ENCODE data around the gene CLINT1. TPM values are rescaled to one million over a fixed set of nuclear protein-coding genes. Genes with fewer than 3 reads are reported as not detected.

CLINT1 gene
- total RNA-seq, 4 donors from 2014 or later, result 69.1 to 103 (median 88.6) TPM

DNA sequence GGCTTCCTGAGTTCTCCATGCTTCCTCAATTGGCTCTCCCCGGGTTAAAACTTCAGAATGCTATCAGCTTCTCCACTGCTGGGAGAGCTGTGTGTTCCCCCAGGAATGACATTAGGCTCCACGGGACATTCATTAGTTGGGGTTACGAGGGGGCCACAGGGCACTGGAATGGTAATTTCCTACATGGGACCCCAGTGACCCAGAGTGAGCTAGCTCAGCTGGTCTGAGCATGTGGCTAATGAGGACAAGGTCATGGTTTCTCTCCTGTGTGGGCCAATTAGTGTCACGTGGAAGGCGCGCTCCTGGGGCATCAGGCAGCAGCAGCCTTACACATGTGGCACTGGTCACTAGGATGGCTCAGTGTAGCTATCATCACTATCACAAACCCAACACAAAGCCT, 94.4 kb downstream of the CLINT1 start:
- WGBS, 2 donors (ENCODE audit: low coverage in 1 of 2), result 94 to 100% methylated on average over 3 to 4 of the region's 6 CpGs

DNA sequence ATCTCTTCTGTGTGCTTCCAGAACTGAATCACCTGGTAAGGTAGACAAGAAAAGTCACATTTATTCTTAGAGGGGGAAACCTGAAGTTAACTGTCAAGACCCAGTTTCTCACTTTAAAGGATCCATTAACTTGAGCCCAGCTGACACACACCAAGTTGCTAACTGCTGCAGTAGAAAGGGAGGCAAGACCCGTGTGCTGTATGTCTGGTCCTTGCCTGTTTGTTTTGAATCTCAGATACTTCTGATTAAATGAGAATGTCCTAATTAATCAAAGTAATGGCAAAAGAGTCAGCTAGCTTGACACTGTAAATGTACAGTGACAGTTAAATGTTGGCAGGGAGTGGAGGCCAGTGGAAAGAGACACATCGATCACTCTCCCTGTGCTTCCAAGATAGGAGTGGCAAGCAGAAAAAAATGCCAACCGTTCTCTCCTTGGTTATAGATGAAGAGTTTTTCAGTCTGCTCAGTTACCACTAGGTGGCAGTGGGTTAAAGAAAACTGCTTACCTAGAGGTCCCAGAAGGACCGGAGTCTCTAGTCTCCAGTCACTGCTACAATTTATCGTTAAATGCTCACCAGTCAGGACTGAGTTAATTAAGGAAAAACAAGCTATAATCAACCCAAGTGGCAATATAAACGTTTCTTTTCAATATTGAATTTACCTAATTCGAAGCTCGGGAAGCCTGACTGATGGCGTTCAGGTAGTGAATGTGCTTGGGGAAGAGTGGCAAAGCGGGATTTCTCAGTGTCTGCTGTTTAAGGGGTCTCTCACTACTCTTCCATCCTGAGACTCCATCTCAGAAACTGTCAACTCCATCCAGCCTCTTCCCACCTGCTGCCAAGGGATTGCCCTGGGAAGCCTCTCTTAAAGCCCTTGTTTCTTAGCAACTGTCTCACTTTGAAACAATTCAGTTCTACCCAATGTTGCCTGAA, 97.0 kb downstream of the CLINT1 start:
- 25 to 31% methylated on average over 9 to 10 of the region's 10 CpGs for WGBS, 2 donors (ENCODE audit: low coverage in 1 of 2)
- peak; percentile 84 for ATAC-seq
- H3K27ac ChIP-seq, result peak overlapping the region in 1 of 4 donors; percentile 25

More for the DNA sequence above, 94.4 kb downstream of the CLINT1 start:
- no peak overlapping the region for H3K27ac ChIP-seq
- TF ChIP-seq EP300 (IDR thresholded peaks at IDR 0.05) (no peak), CTCF (IDR thresholded peaks at IDR 0.05) (no peak), POLR2AphosphoS5 (IDR thresholded peaks at IDR 0.05) (no peak), POLR2A (IDR thresholded peaks at IDR 0.05) (no peak)
- no peaks in the 10 kb centered on the region for H3K9me3 ChIP-seq
- no peak overlapping the region for H3K4me3 ChIP-seq
- H3K4me1 ChIP-seq, result peaks cover 0 to 19% (median 3%) of the 10 kb centered on the region in 3 donors
- ATAC-seq, result no peak
- no peaks in the 10 kb centered on the region for H3K27me3 ChIP-seq
- peaks cover 0 to 19% of the 10 kb centered on the region in 2 donors for H3K36me3 ChIP-seq

GRCh38 chr5:157758706-157759105, 100.2 kb downstream of the CLINT1 start:
- H3K9me3 ChIP-seq, result no peaks in the 10 kb centered on the region
- no peak for ATAC-seq
- peaks cover 0 to 19% (median 3%) of the 10 kb centered on the region in 3 donors for H3K4me1 ChIP-seq
- no peak for TF ChIP-seq CTCF (IDR thresholded peaks at IDR 0.05)
- 67% methylated on average over 1 of the region's 1 CpG; no CpG with 5 or more reads in 1 of the 2 donors for WGBS, 2 donors (ENCODE audit: low coverage in 1 of 2)
- no peaks in the 10 kb centered on the region for H3K27me3 ChIP-seq
- no peak overlapping the region for H3K4me3 ChIP-seq
- peaks cover 8 to 76% of the 10 kb centered on the region in 2 donors for H3K36me3 ChIP-seq
- H3K27ac ChIP-seq, result no peak overlapping the region

More for the DNA sequence above, 97.0 kb downstream of the CLINT1 start:
- H3K4me3 ChIP-seq, result no peak overlapping the region
- H3K27me3 ChIP-seq, result no peaks in the 10 kb centered on the region
- TF ChIP-seq CTCF (IDR thresholded peaks at IDR 0.05) (peak; percentile 71 to 85 (median 75)), POLR2AphosphoS5 (IDR thresholded peaks at IDR 0.05) (no peak)
- H3K4me1 ChIP-seq, result peaks cover 0 to 19% (median 3%) of the 10 kb centered on the region in 3 donors
- H3K9me3 ChIP-seq, result no peaks in the 10 kb centered on the region
- H3K36me3 ChIP-seq, result peaks cover 0 to 43% of the 10 kb centered on the region in 2 donors

GRCh38 chr5:157756122-157756521, 102.8 kb downstream of the CLINT1 start:
- TF ChIP-seq CTCF (IDR thresholded peaks at IDR 0.05), result no peak
- Histone ChIP-seq H3K27me3 (no peaks in the 10 kb centered on the region), H3K27ac (no peak overlapping the region), H3K9me3 (no peaks in the 10 kb centered on the region), H3K4me1 (peaks cover 0 to 4% (median 0%) of the 10 kb centered on the region in 3 donors), H3K36me3 (peaks cover 8 to 98% of the 10 kb centered on the region in 2 donors), H3K4me3 (no peak overlapping the region)
- 89 to 94% methylated on average over 3 of the region's 3 CpGs for WGBS, 2 donors (ENCODE audit: low coverage in 1 of 2)
- no peak for ATAC-seq

- 20 to 73% methylated on average over 1 of the region's 1 CpG for WGBS, 2 donors (ENCODE audit: low coverage in 1 of 2)
- no peaks in the 10 kb centered on the region for H3K9me3 ChIP-seq
- TF ChIP-seq POLR2AphosphoS5 (IDR thresholded peaks at IDR 0.05) (no peak), POLR2A (IDR thresholded peaks at IDR 0.05) (no peak), EP300 (IDR thresholded peaks at IDR 0.05) (no peak), CTCF (IDR thresholded peaks at IDR 0.05) (no peak)
- H3K4me3 ChIP-seq, result no peak overlapping the region
- no peaks in the 10 kb centered on the region for H3K27me3 ChIP-seq
- H3K4me1 ChIP-seq, result peaks cover 0 to 58% (median 7%) of the 10 kb centered on the region in 3 donors
- H3K36me3 ChIP-seq, result peaks cover 5 to 43% of the 10 kb centered on the region in 2 donors
- ATAC-seq, result no peak
- peak overlapping the region; percentile 46 to 93 (median 90) for H3K27ac ChIP-seq
Observed at GRCh38 chr5:157750320-157750719, 108.6 kb downstream of the CLINT1 start.
